HL-60 (cell line): ENCODE results near the gene IL13RA2.

Experiments
- DNase-seq, 2 experiments: peaks; one replicate each; pipeline ENCODE4 v3.0.0-alpha.2; 2010 to 2020; ENCODE audit warnings: low read depth in 1 of 2, low spot score in 1 of 2
- H3K27ac ChIP-seq: fragments of 250-450 bp; sonication (Bioruptor Pico); replicated peaks from 2 replicates; pipeline ENCODE4 v1.5.1; 2020; ENCODE audit warnings: mild to moderate bottlenecking, moderate library complexity
- H3K27me3 ChIP-seq: fragments of 250-450 bp; sonication (Bioruptor Pico); 2 replicates; pipeline ENCODE4 v1.5.1; 2021; ENCODE audit warnings: mild to moderate bottlenecking, moderate library complexity; ENCODE audit not compliant: insufficient read depth, poor library complexity, severe bottlenecking
- H3K4me3 ChIP-seq: replicated peaks from 2 replicates; pipeline ENCODE4 v1.5.1; 2011; ENCODE audit warnings: mild to moderate bottlenecking, control low read depth, low read length; ENCODE audit not compliant: insufficient read depth
- GABPA ChIP-seq: IDR thresholded peaks from 2 replicates; pipeline ENCODE4 v1.6.1; 2012; ENCODE audit warnings: low read depth
- POLR2AphosphoS5 ChIP-seq: IDR thresholded peaks from 2 replicates; pipeline ENCODE4 v1.6.1; 2012; ENCODE audit warnings: low read depth
- REST ChIP-seq: IDR thresholded peaks from 2 replicates; pipeline ENCODE4 v1.6.1; 2012; ENCODE audit warnings: low read depth; ENCODE audit not compliant: insufficient replicate concordance
- SPI1 ChIP-seq: IDR thresholded peaks from 2 replicates; pipeline ENCODE4 v1.6.1; 2012; ENCODE audit warnings: low read depth, mild to moderate bottlenecking, borderline replicate concordance
- TF ChIP-seq, protein P1 (sequence below): IDR thresholded peaks from one replicate; pipeline ENCODE4 v1.5.1; 2011; ENCODE audit warnings: low read length, control low read depth, inconsistent platforms; ENCODE audit not compliant: insufficient read depth

The IL13RA2 gene

GRCh38 chrX:114970806-114971205, 46.6 kb downstream of the IL13RA2 start:
- no peak for TF ChIP-seq SPI1

GRCh38 chrX:114964374-114964773, 53.0 kb downstream of the IL13RA2 start:
- Histone ChIP-seq H3K27ac (no peak overlapping the region), H3K4me3 (no peak overlapping the region), H3K27me3 (no peaks in the 10 kb centered on the region)
- DNase-seq, result no peak
- TF ChIP-seq POLR2AphosphoS5 (no peak), GABPA (no peak), REST (no peak), SPI1 (no peak)
- TF ChIP-seq, protein P1, sequence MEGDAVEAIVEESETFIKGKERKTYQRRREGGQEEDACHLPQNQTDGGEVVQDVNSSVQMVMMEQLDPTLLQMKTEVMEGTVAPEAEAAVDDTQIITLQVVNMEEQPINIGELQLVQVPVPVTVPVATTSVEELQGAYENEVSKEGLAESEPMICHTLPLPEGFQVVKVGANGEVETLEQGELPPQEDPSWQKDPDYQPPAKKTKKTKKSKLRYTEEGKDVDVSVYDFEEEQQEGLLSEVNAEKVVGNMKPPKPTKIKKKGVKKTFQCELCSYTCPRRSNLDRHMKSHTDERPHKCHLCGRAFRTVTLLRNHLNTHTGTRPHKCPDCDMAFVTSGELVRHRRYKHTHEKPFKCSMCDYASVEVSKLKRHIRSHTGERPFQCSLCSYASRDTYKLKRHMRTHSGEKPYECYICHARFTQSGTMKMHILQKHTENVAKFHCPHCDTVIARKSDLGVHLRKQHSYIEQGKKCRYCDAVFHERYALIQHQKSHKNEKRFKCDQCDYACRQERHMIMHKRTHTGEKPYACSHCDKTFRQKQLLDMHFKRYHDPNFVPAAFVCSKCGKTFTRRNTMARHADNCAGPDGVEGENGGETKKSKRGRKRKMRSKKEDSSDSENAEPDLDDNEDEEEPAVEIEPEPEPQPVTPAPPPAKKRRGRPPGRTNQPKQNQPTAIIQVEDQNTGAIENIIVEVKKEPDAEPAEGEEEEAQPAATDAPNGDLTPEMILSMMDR, result no peak

More at GRCh38 chrX:114970806-114971205, 46.6 kb downstream of the IL13RA2 start:
- Histone ChIP-seq H3K4me3 (no peak overlapping the region), H3K27me3 (no peaks in the 10 kb centered on the region), H3K27ac (no peak overlapping the region)
- no peak for DNase-seq

GRCh38 chrX:114962209-114962608, 55.2 kb downstream of the IL13RA2 start:
- no peak for DNase-seq
- Histone ChIP-seq H3K27ac (no peak overlapping the region), H3K4me3 (no peak overlapping the region), H3K27me3 (no peaks in the 10 kb centered on the region)
- TF ChIP-seq GABPA (no peak), POLR2AphosphoS5 (no peak), REST (no peak)

DNA sequence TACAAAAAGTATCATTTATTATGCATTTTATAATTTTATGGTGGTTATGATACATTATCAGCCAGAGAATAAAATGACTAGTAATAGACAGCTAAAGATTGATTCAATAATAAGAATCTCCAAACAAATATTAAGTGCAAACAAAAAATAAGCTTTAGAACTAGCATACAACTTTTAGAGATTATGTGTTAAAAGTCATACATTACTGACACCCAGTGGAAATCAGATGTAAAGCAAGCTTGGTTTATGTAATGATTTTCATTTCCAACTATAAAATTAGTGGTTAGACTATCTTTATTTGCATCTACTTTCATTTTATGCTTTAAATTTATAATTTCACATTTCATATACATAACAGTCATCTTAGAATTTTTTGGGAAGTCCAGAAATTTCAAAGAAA, 57.7 kb downstream of the IL13RA2 start:
- Histone ChIP-seq H3K27me3 (no peaks in the 10 kb centered on the region), H3K4me3 (no peak overlapping the region), H3K27ac (no peak overlapping the region)
- no peak for DNase-seq
- TF ChIP-seq GABPA (no peak), POLR2AphosphoS5 (no peak), REST (no peak), SPI1 (no peak)
- TF ChIP-seq, protein P1, result no peak
